SK-N-SH (cell line): ENCODE measurements around the gene LMOD3.

Source experiments
- CTCF ChIP-seq: fragments of 200-600 bp; sonication (generic); IDR thresholded peaks from 2 replicates; pipeline ENCODE4 v1.6.1; 2017; ENCODE audit warnings: antibody characterized with exemption, mild to moderate bottlenecking, moderate library complexity
- ELF1 ChIP-seq: IDR thresholded peaks from 2 replicates; pipeline ENCODE4 v1.4.0; 2012
- EP300 ChIP-seq, 2 experiments: IDR thresholded peaks; 2 replicates each; pipeline versions ENCODE4 v1.4.0 to v1.6.1; 2012; ENCODE audit warnings: borderline replicate concordance in 1 of 2, low read depth in 1 of 2, low read length in 1 of 2
- FOXJ3 ChIP-seq: sonication (generic); formaldehyde crosslinking; IDR thresholded peaks from 2 replicates; pipeline ENCODE4 v1.5.1; 2020; ENCODE audit warnings: mild to moderate bottlenecking, missing genetic modification reagents
- GATA2 ChIP-seq: sonication (generic); formaldehyde crosslinking; IDR thresholded peaks from 2 replicates; pipeline ENCODE4 v1.5.0; 2020; ENCODE audit warnings: mild to moderate bottlenecking, missing genetic modification reagents
- IRF3 ChIP-seq: fragments of 150-350 bp; IDR thresholded peaks from 2 replicates; pipeline ENCODE4 v1.6.1; 2016; ENCODE audit warnings: mild to moderate bottlenecking, low read depth, low read length
- JUND ChIP-seq: IDR thresholded peaks from 2 replicates; pipeline ENCODE4 v1.4.0; 2012
- NRF1 ChIP-seq: IDR thresholded peaks from 2 replicates; pipeline ENCODE4 v1.6.1; 2012; ENCODE audit warnings: low read depth, mild to moderate bottlenecking, low read length
- POLR2AphosphoS5 ChIP-seq: IDR thresholded peaks from 2 replicates; pipeline ENCODE4 v1.6.1; 2012; ENCODE audit warnings: low read depth, low read length
- RAD21 ChIP-seq: IDR thresholded peaks from 2 replicates; pipeline ENCODE4 v1.6.1; 2012; ENCODE audit warnings: mild to moderate bottlenecking, low read length
- RFX5 ChIP-seq: IDR thresholded peaks from 2 replicates; pipeline ENCODE4 v1.6.1; 2012; ENCODE audit warnings: mild to moderate bottlenecking, improper control_type of control experiment, low read length
- TAF1 ChIP-seq: IDR thresholded peaks from 2 replicates; pipeline ENCODE4 v1.6.1; 2012; ENCODE audit warnings: low read depth, mild to moderate bottlenecking, low read length, moderate library complexity, borderline replicate concordance
- YY1 ChIP-seq: IDR thresholded peaks from 2 replicates; pipeline ENCODE4 v1.4.0; 2012; ENCODE audit warnings: low read depth, mild to moderate bottlenecking
- TF ChIP-seq, protein P1 (sequence below): IDR thresholded peaks from 2 replicates; pipeline ENCODE4 v1.4.0; 2012; ENCODE audit warnings: low read depth

DNA sequence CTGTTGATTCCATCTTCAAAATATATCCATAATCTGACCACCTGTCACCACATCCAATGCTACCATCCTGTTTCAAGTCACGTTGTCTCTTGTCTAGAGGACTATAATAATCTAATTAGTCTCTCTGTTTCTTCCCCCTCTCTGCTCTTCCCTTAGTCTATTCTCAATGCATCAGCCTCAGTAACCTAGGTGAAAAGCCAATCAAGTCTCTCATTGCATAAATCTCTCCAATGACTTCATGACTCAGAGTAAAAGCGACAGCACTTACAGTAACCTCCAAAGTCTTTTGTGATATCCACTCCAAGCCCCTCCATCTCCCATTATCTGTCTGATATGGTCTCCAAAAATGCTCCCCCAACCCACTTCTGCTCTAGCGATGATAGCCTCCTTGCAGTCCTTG is 49.5 kb downstream of the LMOD3 start:
- TF ChIP-seq, protein P1, sequence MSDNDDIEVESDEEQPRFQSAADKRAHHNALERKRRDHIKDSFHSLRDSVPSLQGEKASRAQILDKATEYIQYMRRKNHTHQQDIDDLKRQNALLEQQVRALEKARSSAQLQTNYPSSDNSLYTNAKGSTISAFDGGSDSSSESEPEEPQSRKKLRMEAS = no peak
- TF ChIP-seq CTCF = no peak
- TF ChIP-seq EP300 (IDR thresholded peaks at IDR 0.05; ENCODE audit: borderline replicate concordance in 1 of 2, low read depth in 1 of 2, low read length in 1 of 2) = no peak
- no peak for TF ChIP-seq JUND
- TF ChIP-seq RAD21 = no peak
- TF ChIP-seq YY1 = no peak
- TF ChIP-seq POLR2AphosphoS5 = no peak
- TF ChIP-seq NRF1 = no peak
- no peak for TF ChIP-seq ELF1
- TF ChIP-seq GATA2 (CRISPR knock-in tag) = no peak
- no peak for TF ChIP-seq TAF1
- TF ChIP-seq RFX5 = no peak
- TF ChIP-seq IRF3 = no peak
- no peak for TF ChIP-seq FOXJ3 (CRISPR knock-in tag)
